Measurements from ENCODE around the gene ANKS6.
A peak's percentile ranks its signal among the peaks of the same experiment; 100 is the strongest.

The ANKS6 gene

DNA sequence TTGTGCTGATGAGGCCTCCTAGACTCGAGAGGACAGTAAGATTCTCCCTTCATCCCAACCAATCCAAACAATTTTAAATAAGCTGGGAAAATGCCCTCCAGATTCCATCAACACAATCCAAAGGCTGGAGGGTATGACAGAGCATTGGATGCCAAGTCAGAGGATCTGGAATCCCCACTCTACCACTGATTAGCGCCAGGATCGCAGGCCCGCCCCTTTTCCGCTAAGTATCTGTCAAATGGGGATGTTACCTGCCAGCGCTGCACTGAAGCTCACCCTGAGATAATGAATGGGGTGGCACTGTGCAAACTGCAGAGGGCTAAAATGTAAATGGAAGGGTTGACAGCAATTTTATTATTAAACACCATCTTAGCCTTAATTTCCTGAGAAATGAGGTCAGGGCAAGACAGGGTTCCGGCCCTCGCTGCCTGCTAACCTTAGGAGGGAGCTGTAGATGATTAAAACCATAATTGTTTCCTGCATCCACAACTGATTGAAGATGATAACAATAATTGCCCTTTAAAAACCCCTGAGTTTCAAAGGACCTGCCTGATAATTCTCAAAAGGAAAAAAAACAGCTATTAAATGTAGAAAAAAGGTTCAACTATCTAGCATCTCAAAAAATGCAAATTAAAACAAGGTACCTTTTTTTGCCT, 56.0 kb downstream of the ANKS6 start:
- CTCF ChIA-PET: interaction anchor here (0.6 to 1.1 kb wide), 3 partner anchors 10 to 37 kb away, joined by 3 to 7 read pairs (median 5); no protein-coding TSS in a partner anchor
- TF ChIP-seq, protein P1, sequence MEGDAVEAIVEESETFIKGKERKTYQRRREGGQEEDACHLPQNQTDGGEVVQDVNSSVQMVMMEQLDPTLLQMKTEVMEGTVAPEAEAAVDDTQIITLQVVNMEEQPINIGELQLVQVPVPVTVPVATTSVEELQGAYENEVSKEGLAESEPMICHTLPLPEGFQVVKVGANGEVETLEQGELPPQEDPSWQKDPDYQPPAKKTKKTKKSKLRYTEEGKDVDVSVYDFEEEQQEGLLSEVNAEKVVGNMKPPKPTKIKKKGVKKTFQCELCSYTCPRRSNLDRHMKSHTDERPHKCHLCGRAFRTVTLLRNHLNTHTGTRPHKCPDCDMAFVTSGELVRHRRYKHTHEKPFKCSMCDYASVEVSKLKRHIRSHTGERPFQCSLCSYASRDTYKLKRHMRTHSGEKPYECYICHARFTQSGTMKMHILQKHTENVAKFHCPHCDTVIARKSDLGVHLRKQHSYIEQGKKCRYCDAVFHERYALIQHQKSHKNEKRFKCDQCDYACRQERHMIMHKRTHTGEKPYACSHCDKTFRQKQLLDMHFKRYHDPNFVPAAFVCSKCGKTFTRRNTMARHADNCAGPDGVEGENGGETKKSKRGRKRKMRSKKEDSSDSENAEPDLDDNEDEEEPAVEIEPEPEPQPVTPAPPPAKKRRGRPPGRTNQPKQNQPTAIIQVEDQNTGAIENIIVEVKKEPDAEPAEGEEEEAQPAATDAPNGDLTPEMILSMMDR (conservative IDR thresholded peaks at IDR 0.05; ENCODE audit: low read depth): no peak
- no peak overlapping the region for H3K27ac ChIP-seq
- DNase-seq (ENCODE audit: low spot score): no peak
- POLR2A ChIA-PET (ENCODE audit: low non-redundant PET): no interaction called here

DNA sequence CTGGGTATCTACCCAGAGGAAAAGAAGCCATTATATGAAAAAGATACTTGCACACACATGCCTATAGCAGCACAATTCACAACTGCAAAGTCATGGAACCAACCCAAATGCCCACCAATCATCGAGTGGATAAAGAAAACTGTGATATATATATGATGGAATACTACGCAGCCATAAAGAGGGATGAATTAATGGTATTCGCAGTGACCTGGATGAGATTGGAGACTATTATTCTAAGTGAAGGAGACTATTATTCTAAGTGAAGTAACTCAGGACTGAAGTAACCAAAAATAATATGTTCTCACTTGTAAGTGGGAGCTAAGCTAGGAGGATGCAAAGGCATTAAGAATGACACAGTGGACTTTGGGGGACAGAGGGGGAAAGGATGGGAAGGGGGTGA, 57.6 kb downstream of the ANKS6 start:
- ChIA-PET POLR2A (ENCODE audit: low non-redundant PET) (no interaction called here), CTCF (no interaction called here)
- no peak overlapping the region for H3K27ac ChIP-seq
- TF ChIP-seq, protein P1 (conservative IDR thresholded peaks at IDR 0.05; ENCODE audit: low read depth): no peak
- DNase-seq (ENCODE audit: low spot score): no peak

DNA sequence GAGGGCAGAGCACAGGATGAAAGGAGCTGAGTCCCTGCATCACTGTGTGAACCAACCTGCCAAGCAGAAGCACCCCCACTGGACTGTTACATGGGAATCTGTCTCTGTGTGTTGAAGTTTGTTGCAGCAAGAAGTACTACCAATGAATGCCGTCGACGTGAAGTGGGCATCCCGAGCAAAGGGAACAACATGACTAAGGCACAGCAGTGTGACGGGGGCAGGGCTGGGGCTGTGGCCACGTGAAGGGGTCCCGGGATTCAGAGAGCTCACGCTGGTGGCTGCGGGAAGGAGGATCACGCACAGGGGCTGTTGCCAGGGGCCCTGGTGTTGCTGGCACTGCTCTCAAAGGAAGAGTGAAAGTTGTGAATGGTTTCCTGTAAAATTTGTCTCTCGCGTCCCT, 60.1 kb downstream of the ANKS6 start:
- DNase-seq (ENCODE audit: low spot score): no peak
- TF ChIP-seq, protein P1 (conservative IDR thresholded peaks at IDR 0.05; ENCODE audit: low read depth): no peak
- CTCF ChIA-PET: no interaction called here
- POLR2A ChIA-PET (ENCODE audit: low non-redundant PET): no interaction called here
- no peak overlapping the region for H3K27ac ChIP-seq

DNA sequence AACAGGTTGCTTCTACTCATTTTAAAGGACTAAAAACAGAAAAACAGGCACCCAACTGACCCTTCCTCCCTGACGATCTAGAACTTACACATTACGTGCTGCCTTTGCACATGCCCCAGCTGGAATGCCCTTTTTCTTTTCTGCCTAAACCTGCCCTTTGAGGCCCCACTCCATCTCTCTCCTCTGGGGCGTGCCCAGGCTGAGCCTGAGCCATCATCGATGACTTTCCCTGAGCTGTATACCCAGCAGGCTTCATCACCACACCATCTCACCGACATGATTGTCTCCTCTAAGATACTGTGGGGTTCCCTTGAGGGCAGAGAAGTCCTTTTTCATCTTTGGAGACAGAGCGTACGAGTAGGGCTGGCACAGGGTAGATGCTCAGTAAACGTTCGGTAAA, 63.6 kb downstream of the ANKS6 start:
- TF ChIP-seq, protein P1 (conservative IDR thresholded peaks at IDR 0.05; ENCODE audit: low read depth): no peak
- CTCF ChIA-PET: interaction anchor here (0.6 kb wide), 1 partner anchor 1010 kb away, joined by 3 read pairs; no protein-coding TSS in a partner anchor
- DNase-seq (ENCODE audit: low spot score): peak; percentile 23
- no peak overlapping the region for H3K27ac ChIP-seq
- POLR2A ChIA-PET (ENCODE audit: low non-redundant PET): interaction anchor here (0.6 kb wide), 1 partner anchor 1809 kb away, joined by 4 read pairs; no protein-coding TSS in a partner anchor

DNA sequence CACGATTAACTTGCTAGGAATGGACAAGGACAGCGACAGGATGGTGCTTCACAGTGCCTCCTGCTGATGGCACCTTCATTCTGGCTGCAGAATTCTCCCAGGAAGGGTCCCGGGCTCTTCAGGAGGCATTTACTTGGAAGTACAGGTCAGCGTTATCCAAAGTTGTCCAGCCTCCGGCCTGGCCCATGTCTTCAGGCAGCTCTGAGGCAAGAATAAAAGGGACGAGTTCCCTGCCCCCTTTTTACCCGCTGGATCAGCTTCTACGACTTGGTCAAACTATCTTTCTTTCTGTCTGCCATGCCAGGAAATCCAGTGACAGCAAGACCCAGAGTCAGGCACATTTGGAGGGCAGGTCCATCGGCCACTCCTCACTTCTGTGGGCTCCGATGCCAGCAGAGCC, 64.3 kb downstream of the ANKS6 start:
- POLR2A ChIA-PET (ENCODE audit: low non-redundant PET): no interaction called here

DNA sequence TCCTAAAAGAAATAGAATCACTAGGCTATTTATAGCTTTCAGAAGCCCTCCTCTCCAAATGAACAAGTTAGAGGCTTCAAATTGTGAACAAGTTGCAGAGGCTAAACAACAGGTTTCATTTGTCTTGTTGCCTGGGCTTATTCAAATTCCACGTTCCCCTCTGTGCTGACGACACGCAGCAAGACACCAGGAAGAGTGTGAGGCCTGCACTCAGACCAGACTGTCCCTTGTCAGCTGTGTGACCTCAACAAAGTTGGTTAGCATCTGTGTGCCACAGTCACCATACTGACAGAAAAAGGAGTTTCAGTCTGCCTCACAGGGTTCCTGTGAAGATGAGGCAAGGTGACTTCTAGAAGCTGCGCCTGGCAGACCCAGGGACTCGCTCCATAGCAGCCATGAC, 65.5 kb downstream of the ANKS6 start:
- POLR2A ChIA-PET (ENCODE audit: low non-redundant PET): no interaction called here
- TF ChIP-seq, protein P1 (conservative IDR thresholded peaks at IDR 0.05; ENCODE audit: low read depth): no peak
- no peak for DNase-seq (ENCODE audit: low spot score)
- no peak overlapping the region for H3K27ac ChIP-seq
- CTCF ChIA-PET: interaction anchor here (0.8 kb wide), 1 partner anchor 10 kb away, joined by 3 read pairs; no protein-coding TSS in a partner anchor

More for the DNA sequence above, 64.3 kb downstream of the ANKS6 start:
- no peak for DNase-seq (ENCODE audit: low spot score)
- no peak overlapping the region for H3K27ac ChIP-seq
- CTCF ChIA-PET: interaction anchor here (0.6 kb wide), 1 partner anchor 417 kb away, joined by 3 read pairs; no protein-coding TSS in a partner anchor
- TF ChIP-seq, protein P1 (conservative IDR thresholded peaks at IDR 0.05; ENCODE audit: low read depth): no peak

Measured in RWPE1 (cell line).